Umbilical cord (tissue), 2 donors: Measurements from ENCODE around the gene ZNF578. TPM values are rescaled to one million over a fixed set of nuclear protein-coding genes. Genes with fewer than 3 reads are reported as not detected.
"Not testable (repeated sequence)": the region's sequence is repeated elsewhere in the genome, so short reads cannot be mapped to it uniquely, and the experiment has no call there.

Source experiments
- DNase-seq: peaks from one replicate; pipeline ENCODE4 v3.0.0-alpha.2; 2015; ENCODE audit warnings: low spot score
- total RNA-seq: library from RNA; depleted of rRNA; stranded (reverse); fragments of >200 nt; gene quantifications from one replicate; pipeline ENCODE4 v1.2.3, GENCODE V29; 2014; ENCODE audit warnings: low replicate concordance; ENCODE audit not compliant: insufficient read depth

Gene ZNF578
- 9.4 TPM for total RNA-seq

DNA sequence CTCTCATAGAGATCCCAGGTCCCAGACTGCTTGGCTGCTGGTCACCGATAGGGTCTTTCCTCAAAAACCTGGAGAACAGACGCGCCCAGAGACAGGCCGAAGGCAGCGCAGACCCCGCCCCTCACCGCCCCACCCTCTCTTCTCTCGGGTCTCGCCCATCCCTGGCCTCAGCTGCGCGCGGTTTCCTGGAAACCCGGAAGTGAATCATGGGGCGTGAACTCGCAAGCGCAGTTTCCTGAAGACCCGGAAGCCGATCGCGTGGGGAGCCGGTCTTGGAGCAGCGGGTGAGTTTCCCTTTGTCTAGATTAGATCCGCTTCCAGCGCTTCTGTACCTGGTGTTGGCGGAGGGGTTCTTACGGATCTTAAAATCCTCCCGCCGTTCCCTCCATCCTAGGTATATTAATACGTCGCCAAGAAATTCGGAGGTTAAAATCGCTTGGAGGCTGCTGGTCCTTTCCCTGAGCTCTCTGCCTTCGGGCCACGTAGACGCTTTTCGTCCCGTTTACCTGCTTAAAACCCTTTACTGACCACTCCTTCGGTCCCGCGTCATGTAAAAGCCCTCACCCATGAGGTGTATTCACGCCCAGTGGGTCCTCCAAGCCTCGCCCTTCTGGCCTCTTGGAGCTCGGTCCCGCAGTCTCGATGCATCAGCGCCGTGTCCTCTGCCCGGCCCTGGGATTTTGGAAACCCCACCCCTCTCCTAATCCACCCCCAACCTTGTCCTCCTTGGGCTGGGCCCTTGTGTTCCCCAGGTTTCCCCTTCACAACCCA is at the start of gene ZNF578:
ZNF578 (plus strand) TSS at position 230 of the 771 bp plus-strand sequence. CDS start 48,293 bp downstream, outside the sequence.
- DNase-seq: peak; percentile 93

DNA sequence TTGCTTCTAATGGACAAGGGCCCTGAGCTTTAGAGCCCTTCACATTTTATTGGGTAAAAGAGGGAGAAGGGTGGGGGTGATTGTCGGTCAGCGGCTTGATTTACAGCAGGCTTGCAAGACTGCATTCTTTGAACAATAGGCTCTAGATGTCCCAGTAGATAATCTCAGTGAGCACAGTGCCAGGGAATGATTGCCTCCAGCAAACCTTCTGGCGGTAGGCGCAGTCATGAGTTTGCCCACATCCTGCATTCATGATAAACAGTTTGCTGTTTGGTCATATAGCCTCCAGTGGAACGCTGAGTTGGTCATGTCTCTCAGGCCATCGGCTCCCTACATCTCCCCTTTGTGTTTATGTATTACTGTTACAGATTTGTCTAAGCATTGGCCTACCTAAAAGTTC is 43.1 kb upstream of the ZNF578 start:
- DNase-seq: no peak

DNA sequence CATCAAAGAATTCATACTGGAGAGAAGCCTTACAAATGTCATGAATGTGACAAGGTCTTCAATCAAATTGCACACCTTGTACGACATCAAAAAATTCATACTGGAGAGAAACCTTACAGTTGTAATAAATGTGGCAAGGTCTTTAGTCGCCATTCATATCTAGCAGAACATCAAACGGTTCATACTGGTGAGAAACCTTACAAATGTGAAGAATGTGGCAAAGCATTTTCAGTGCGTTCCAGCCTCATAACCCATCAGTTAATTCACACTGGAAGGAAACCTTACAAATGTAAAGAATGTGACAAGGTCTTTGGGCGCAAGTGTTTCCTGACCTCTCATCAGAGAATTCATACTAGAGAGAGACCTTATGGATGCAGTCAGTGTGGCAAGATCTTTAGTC is 37.6 kb upstream of the ZNF578 start:
- no peak for DNase-seq

DNA sequence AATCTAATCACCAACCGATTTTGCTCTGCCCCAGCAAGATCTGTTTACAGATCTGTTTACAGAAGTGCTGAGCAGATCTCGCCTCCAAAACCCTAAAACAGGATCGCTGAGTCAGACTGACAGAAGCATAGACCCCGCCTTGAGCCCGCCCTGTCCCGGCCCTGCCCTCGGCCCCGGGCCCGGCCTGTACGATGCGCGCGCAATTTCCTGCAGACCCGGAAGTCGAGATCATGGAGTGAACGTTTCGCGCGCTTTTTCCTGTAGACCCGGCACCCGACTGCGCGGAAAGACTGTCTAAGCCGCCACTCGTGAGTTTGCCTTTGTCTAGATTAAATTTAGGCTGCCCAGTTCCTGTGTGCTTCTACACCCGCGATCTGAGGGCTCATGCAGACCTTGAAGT is 24.4 kb upstream of the ZNF578 start, which contains the start of gene ZNF534:
ZNF534 (plus strand) TSS at position 212 of the 400 bp plus-strand sequence. CDS start 2,327 bp downstream, outside the sequence.
- DNase-seq: no peak

DNA sequence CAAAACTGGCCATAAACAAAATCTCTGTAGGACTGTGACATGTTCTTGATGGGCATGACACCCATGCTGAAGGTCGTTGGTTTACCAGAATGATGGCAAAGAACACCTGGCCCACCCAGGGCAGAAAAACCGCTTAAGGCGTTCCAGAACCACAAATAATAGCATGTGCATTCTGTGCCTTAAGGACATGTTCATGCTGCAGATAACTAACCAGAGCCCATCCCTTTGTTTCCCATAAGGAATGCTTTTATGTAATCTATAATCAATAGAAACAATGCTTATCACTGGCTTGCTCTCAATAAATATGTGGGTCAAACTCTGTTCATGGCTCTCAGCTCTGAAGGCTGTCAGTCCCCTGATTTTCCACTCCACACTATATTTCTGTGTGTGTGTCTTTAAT is 11.2 kb upstream of the ZNF578 start:
- no peak for DNase-seq

DNA sequence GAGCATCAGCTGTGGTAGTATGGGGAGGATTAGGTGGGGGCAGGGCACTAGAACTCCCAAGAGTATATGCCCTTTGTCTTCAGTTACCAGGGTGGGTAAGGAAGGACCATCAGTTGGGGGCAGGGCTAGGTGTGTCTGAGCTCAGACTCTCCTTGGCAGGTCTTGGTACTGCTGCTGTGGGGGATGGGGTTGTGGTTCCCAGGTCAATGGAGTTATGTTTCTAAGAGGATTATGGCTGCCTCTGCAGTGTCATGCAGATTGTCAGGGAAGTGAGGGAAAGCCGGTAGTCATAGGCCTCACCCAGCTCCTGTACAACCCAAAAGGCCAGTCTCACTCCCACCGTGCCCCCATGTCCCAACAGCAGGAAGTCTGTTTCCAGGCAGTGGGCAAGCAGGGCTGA is 8.8 kb upstream of the ZNF578 start:
- DNase-seq: no peak

DNA sequence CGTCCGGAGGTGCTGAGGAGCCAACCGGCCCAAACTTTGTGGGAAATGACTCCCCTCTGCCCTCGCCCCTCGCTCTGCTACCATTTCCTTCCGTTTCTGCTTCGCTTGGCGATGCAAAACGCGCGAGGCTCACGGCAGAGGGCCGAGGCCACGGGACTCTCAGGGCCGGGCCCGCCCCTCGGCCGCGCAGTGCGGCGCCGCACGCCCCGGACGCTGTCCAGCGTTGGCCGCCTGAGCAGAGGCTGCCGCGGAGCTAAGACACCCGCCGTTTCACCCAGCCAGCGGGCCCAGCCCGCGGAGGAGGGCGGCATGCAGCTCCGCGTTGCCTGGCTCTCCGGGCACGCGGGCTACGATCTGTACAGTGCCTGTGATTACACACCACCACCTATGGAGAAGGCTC is 2.1 kb upstream of the ZNF578 start:
- no peak for DNase-seq

DNA sequence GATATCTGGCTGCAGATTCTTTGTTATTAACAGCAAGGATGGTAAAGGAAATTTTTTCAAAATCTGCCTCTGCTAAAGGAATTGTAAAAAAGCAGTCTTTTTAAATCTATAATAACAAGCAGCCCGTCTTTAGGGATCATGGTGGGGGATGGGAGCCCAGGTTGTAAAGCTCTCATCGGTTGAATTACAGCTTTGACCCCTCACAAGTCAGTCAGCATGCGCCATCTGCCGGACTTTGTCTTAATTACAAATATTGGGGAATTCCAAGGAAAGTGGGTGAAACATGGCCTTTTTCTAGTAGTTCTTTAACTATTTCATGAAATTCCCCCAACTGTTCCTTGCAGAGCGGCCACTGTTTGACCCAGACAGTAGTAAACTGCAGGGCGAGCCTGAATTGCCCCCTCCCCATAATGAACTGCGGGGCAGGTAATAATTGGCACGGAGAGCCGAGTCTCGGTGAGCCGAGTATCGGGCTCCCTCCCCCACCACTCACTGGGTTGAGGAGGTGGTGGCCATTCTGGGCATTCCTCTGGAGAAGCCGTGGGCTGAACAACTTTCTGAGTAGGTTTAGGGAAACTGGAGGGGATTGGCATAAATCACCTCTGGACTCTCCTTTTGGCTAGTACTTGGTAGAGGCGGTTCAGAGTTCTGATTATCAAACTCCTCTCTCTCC is 11.6 kb downstream of the ZNF578 start:
- DNase-seq: no peak

DNA sequence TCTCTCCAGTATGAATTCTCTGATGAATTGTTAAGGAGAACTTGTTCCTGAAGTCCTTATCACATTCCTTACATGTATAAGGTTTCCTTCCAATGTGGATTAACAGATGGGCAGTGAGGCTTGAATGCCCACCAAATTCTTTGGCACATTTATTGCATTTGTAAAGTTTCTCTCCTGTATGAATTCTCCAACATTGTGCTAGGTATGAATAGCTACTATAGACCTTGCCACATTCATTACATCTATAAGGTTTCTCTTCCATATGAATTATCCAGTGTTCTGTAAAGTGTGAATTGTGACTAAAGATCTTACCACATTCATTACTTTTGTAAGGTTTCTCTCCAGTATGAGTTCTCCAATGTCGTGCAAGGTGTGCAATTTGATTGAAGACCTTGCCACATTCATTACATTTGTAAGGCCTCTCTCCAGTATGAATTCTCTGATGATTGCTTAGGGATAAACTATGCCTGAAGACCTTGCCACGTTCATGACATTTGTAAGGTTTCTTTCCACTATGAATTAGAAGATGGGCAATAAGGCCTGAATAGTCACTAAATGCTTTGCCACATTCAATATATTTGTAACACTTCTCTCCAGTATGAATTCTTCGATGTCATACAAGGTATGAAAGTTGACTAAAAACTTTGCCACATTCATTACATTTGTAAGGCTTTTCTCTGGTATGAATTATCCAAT is 20.4 kb downstream of the ZNF578 start:
- no peak for DNase-seq

DNA sequence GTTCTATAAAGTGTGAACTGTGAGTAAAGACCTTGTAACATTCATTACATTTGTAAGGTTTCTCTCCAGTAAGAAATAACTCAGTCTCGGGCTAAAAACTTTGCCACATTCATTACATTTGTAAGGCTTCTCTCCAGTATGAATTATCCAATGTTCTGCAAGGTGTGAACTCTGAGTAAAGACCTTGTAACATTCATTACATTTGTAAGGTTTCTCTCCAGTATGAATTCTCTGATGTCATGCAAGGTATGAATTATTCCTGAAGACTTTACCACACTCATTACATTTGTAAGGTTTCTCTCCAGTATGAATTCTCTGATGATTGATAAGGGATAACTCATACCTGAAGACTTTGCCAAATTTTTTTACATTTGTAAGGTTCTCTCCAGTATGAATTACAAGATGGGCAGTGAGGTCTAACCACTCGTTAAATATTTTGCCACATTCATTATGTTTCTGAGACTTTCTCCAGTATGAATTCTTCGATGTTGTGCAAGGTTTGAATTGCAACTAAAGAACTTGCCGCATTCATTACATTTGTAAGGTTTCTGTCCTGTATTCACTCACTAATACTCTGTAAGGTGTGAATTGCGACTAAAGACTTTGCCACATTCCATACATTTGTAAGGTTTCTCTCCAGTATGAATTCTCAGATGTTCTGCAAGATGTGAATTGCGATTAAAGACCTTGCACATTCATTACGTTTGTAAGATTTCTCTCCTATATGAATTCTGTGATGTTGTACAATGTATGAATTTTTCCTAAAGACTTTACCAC is 21.2 kb downstream of the ZNF578 start:
- no peak for DNase-seq

DNA sequence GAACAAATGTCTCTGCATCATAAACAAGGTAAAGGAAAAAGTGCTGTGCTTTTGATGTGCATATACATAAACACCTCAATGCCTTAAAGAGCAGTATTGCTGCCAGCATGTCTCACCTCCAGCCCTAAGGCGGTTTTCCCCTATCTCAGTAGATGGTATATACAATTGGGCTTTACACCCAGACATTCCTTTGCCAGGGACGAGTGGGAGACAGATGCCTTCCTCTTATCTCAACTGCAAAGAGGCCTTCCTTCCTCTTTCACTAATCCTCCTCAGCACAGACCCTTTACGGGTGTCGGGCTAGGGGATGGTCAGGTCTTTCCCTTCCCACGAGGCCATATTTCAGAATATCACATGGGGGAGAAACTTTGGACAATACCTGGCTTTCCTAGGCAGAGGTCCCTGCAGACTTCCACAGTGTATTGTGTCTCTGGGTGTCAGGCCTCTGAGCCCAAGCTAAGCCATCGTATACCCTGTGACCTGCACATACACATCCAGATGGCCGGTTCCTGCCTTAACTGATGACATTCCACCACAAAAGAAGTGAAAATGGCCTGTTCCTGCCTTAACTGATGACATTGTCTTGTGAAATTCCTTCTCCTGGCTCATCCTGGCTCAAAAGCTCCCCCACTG is 30.9 kb downstream of the ZNF578 start:
- not testable (repeated sequence) for DNase-seq

DNA sequence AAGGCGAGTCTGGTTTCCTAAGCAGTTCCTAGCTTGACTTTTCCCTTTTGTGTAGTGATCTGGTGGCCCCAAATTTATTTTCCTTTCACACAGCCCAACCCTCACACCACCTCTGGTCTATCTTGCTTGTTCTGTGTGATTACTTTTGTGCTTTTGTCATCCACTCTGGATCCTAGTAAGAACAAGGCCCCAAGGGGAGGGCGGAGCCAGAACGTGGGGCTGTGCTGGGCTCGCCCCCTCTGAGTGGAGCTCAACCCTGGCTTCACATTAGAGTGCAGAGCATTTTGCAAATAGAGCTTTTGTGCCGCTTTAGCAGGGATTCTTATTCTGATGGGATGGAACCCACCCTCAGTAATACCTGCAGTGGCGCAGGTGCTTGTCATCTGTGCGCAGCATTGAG is 31.7 kb downstream of the ZNF578 start:
- not testable (repeated sequence) for DNase-seq

DNA sequence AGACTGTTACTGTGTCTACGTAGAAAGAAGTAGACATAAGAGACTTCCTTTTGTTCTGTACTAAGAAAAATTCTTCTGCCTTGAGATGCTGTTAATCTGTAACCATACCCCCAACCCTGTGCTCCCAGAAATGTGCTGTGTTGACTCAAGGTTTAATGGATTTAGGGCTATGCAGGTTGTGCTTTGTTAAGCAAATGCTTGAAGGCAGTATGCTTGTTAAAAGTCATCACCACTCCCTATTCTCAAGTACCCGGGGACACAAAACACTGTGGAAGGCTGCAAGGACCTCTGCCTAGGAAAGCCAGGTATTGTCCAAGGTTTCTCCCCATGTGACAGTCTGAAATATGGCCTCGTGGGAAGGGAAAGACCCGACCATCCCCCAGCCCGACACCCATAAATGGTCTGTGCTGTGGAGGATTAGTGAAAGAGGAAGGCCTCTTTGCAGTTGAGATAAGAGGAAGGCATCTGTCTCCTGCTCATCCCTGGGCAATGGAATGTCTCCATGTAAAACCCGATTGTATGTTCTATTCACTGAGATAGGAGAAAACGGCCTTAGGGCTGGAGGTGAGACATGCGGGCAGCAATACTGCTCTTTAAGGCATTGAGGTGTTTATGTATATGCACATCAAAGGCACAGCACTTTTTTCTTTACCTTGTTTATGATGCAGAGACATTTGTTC is 32.3 kb downstream of the ZNF578 start:
- not testable (repeated sequence) for DNase-seq

DNA sequence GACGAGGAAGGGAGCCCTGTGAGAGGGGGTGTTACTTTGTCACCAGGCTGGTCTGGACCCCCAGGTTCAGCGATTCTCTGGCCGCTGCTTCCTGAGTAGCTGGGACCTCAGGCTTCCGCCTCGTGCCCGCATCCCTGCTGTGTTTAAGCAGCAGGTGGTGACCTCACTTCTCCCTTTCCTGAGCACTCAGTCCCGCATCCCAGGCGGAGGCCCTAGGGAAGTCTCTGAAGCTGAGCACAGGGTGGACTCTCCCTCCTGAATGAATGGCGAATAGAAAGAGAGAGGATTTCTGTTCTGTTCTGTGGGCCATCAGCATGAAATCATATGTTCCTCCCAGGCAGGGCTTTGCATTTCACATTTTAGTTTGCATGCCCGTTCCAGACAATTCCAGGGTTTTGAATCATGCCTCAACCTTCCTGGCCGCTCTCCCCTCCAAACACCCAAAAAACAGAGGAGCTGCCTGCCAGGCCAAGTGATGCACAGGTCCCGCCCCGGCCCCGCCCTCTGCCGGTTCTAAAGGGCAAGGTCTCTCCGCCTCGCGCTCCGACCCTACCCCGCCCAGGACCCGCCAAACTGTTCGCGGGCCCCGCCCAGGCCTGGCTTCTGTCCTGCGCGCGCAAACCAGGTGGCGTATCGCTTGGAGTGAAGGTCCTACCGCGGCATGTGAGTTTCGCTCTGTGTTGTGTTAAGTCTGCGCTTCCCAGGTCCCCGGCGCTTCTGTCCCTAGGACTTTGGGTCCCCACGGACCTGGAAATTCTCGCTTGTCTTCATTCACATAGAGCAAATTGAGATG is 39.0 kb downstream of the ZNF578 start:
- peak; percentile 14 for DNase-seq

DNA sequence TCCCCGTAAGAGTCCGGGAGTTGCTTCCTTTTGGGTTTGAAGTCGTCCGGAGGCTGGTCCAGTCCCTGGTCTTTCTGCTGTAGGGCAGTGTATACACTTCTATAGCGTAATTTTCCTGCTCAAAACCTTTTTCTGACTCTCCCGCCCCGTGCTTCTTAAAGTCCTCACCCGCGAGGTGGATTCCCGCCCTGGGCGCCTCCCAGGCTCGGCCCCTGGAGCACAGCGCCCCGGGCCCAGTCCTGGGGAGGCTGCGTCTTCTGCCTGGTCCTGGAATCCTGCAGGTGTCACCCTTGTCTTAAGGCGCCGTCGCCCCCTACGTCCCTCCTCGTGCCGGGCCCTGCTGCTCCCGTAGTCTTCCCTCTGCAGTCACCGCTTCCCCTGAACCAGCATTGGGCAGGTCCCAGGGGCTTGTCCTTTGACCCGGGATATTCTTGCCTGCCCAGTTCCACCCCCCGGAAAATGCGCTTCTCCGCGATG is 39.7 kb downstream of the ZNF578 start:
- peak; percentile 10 for DNase-seq

DNA sequence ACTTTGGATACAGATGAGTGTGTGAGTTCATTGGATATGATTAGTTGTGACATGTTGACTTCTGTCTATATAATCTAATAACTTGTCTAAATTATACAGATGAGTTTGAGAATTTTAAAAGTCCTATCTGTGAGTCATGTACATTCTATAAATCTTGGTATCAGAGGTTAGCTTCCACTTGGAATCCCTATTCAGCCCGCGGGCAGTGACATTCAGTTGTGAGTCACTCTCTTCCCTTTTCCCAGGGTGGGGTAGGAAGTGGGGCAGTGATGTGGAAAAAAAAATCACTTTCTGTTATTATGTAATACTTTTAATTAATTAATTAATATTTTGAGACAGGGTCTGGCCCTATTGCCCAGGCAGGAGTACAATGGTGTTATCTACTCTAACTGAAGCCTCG is 41.2 kb downstream of the ZNF578 start:
- no peak for DNase-seq

DNA sequence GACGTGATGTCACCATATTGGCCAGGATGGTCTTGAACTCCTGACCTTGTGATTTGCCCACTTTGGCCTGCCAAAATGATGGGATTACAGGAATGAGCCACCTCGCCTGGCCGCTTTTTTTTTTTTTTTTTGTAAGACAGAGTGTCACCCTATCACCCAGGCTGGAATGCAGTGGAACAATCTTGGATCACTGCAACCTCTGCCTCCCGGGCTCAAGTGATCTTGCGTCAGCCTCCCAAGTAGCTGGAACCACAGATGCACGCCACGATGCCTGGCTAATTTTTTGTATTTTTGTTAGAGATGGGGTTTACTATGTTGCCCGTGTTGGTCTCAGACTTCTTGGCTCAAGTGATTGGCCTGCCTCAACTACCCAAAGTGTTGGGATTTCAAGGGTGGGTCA is 45.2 kb downstream of the ZNF578 start:
- no peak for DNase-seq

DNA sequence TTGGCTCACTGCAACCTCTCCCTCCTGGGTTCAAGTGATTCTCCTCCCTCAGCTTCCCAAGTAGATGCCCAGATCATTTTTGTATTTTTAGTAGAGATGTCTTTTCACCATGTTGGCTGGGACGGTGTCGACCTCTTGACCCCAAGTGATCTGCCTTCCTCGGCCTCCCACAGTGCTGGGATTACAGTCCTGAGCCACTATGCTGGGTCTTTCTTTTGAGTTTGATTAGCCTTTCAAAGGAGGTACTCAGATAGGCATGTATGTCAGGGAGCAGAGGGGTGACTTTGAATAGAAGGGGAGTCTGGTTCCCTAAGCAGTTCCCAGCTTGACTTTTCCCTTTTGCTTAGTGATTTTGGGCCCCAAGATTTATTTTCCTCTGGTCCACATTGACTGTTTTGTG is 47.1 kb downstream of the ZNF578 start:
- not testable (repeated sequence) for DNase-seq

DNA sequence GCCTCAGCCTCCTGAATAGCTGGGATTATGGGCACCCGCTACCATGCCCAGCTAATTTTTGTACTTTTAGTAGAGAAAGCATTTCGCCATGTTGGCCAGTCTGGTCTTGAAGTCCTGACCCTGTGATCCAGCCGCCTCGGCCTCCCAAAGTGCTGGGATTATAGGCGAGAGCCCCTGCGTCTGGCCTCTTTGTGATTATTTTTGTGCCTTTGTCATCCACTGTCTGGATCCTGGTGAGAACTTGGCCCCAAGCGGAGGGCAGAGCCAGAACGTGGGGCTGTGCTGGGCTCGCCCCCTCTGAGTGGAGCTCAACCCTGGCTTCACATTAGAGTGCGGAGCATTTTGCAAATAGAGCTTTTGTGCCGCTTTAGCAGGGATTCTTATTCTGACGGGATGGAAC is 47.6 kb downstream of the ZNF578 start:
- DNase-seq: not testable (repeated sequence)

DNA sequence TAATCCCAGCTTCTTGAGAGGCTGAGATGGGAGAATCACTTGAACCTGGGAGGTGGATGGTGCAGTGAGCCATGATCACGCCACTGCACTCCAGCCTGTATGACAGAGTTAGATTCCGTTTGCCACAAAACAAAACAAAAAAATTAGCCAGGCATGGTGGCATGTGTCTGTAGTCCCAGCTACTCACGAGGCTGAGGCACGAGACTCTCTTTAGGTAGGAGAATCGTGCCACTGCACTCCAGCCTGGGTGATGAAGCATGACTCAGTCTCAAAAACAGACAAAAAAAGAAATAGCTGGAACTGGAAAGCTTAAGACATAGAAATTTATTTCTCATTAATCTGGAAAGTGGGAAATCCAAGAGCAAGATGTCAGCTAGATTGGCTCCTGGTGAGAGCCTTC is 53.9 kb downstream of the ZNF578 start:
- DNase-seq: no peak
